Measurements from ENCODE around the gene VPS39. TPM values are rescaled to one million over a fixed set of nuclear protein-coding genes. Genes with fewer than 3 reads are reported as not detected.

Gene VPS39
- total and polyA plus RNA-seq, 2 donors (not counting 1 experiment from before 2014, with no cell fraction given), result 53.7 to 55.5 TPM

DNA sequence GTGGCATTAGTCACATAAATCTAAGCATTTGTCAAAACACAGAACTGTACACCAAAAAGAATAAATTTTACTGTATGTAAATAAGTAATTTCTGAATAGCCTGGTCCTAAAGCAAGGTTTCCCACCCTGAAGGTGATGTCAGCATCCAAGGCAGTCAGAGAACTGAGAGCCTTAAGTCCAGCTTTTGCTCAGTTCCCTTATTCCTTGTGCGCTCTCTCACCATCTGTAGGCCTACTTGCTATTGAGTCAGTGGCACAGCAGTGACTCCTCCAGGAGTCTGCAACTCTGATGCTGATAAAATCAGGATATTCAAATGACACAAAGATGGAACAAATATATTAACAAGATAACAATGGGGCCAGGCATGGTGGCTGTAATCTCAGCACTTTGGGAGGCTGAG, 22.3 kb downstream of the VPS39 start:
- no peak for DNase-seq (ENCODE audit: low read depth in 2 of 2)
- no peaks in the 10 kb centered on the region for H3K27me3 ChIP-seq (ENCODE audit: control insufficient read depth, insufficient read depth, low read length)
- no peaks in the 10 kb centered on the region for H4K20me1 ChIP-seq (ENCODE audit: control insufficient read depth, extremely low read depth, insufficient read depth, low read length)
- no peak overlapping the region for H3K27ac ChIP-seq (ENCODE audit: insufficient read depth, low read length)
- TF ChIP-seq CTCF (conservative IDR thresholded peaks at IDR 0.05 in 1 of 2, IDR thresholded peaks at IDR 0.05 in 1 of 2; ENCODE audit: low read depth in 1 of 2, low read length in 2 of 2) (no peak), EZH2 (IDR thresholded peaks at IDR 0.05; ENCODE audit: low read length, missing control alignments) (no peak)
- H3K36me3 ChIP-seq (ENCODE audit: control insufficient read depth, insufficient read depth, low read length), result peaks cover 13% of the 10 kb centered on the region
- H3K4me2 ChIP-seq (ENCODE audit: extremely low read depth, insufficient read depth, low read length), result no peak overlapping the region
- H3K4me1 ChIP-seq (ENCODE audit: control insufficient read depth, extremely low read depth, insufficient read depth, low read length), result no peaks in the 10 kb centered on the region
- no peak overlapping the region for H2AFZ ChIP-seq (ENCODE audit: low read length)
- no peaks in the 10 kb centered on the region for H3K79me2 ChIP-seq (ENCODE audit: control insufficient read depth, insufficient read depth, low read length)
- H3K9me3 ChIP-seq (ENCODE audit: control insufficient read depth, insufficient read depth, low read depth, low read length), result no peaks in the 10 kb centered on the region
- no peak overlapping the region for H3K4me3 ChIP-seq (replicated peaks in 1 of 4; ENCODE audit: control extremely low read depth in 1 of 4, insufficient read depth in 1 of 4, low read depth in 3 of 4, low read length in 4 of 4)
- no peak overlapping the region for H3K9ac ChIP-seq (ENCODE audit: insufficient read depth, low read length)

- no peak for DNase-seq (ENCODE audit: low read depth in 2 of 2)
- peaks cover 13% of the 10 kb centered on the region for H3K36me3 ChIP-seq (ENCODE audit: control insufficient read depth, insufficient read depth, low read length)
- H3K4me1 ChIP-seq (ENCODE audit: control insufficient read depth, extremely low read depth, insufficient read depth, low read length), result no peaks in the 10 kb centered on the region
These were observed 23.4 kb downstream of the VPS39 start for GRCh38 chr15:42184736-42185135.

GRCh38 chr15:42184296-42184695, 23.8 kb downstream of the VPS39 start:
- Histone ChIP-seq H3K4me3 (replicated peaks in 1 of 4; ENCODE audit: control extremely low read depth in 1 of 4, insufficient read depth in 1 of 4, low read depth in 3 of 4, low read length in 4 of 4) (no peak overlapping the region), H3K4me1 (ENCODE audit: control insufficient read depth, extremely low read depth, insufficient read depth, low read length) (no peaks in the 10 kb centered on the region), H3K79me2 (ENCODE audit: control insufficient read depth, insufficient read depth, low read length) (no peaks in the 10 kb centered on the region), H3K27me3 (ENCODE audit: control insufficient read depth, insufficient read depth, low read length) (no peaks in the 10 kb centered on the region), H3K36me3 (ENCODE audit: control insufficient read depth, insufficient read depth, low read length) (peaks cover 13% of the 10 kb centered on the region), H3K4me2 (ENCODE audit: extremely low read depth, insufficient read depth, low read length) (no peak overlapping the region), H3K9me3 (ENCODE audit: control insufficient read depth, insufficient read depth, low read depth, low read length) (no peaks in the 10 kb centered on the region), H2AFZ (ENCODE audit: low read length) (no peak overlapping the region), H3K27ac (ENCODE audit: insufficient read depth, low read length) (no peak overlapping the region), H3K9ac (ENCODE audit: insufficient read depth, low read length) (no peak overlapping the region), H4K20me1 (ENCODE audit: control insufficient read depth, extremely low read depth, insufficient read depth, low read length) (no peaks in the 10 kb centered on the region)
- DNase-seq (ENCODE audit: low read depth in 2 of 2), result no peak
- TF ChIP-seq EZH2 (IDR thresholded peaks at IDR 0.05; ENCODE audit: low read length, missing control alignments) (no peak), CTCF (conservative IDR thresholded peaks at IDR 0.05 in 1 of 2, IDR thresholded peaks at IDR 0.05 in 1 of 2; ENCODE audit: low read depth in 1 of 2, low read length in 2 of 2) (no peak)

More at GRCh38 chr15:42184736-42185135, 23.4 kb downstream of the VPS39 start:
- no peak overlapping the region for H3K9ac ChIP-seq (ENCODE audit: insufficient read depth, low read length)
- H3K27me3 ChIP-seq (ENCODE audit: control insufficient read depth, insufficient read depth, low read length), result no peaks in the 10 kb centered on the region
- no peak overlapping the region for H3K27ac ChIP-seq (ENCODE audit: insufficient read depth, low read length)
- H2AFZ ChIP-seq (ENCODE audit: low read length), result no peak overlapping the region
- H3K9me3 ChIP-seq (ENCODE audit: control insufficient read depth, insufficient read depth, low read depth, low read length), result no peaks in the 10 kb centered on the region
- TF ChIP-seq EZH2 (IDR thresholded peaks at IDR 0.05; ENCODE audit: low read length, missing control alignments), result no peak
- no peak for TF ChIP-seq CTCF (conservative IDR thresholded peaks at IDR 0.05 in 1 of 2, IDR thresholded peaks at IDR 0.05 in 1 of 2; ENCODE audit: low read depth in 1 of 2, low read length in 2 of 2)
- no peaks in the 10 kb centered on the region for H4K20me1 ChIP-seq (ENCODE audit: control insufficient read depth, extremely low read depth, insufficient read depth, low read length)
- no peak overlapping the region for H3K4me3 ChIP-seq (replicated peaks in 1 of 4; ENCODE audit: control extremely low read depth in 1 of 4, insufficient read depth in 1 of 4, low read depth in 3 of 4, low read length in 4 of 4)
- H3K79me2 ChIP-seq (ENCODE audit: control insufficient read depth, insufficient read depth, low read length), result no peaks in the 10 kb centered on the region
- H3K4me2 ChIP-seq (ENCODE audit: extremely low read depth, insufficient read depth, low read length), result no peak overlapping the region

Data from fibroblast of lung (primary cell).